Measurements from ENCODE around the gene SNX8. TPM values are rescaled to one million over a fixed set of nuclear protein-coding genes. Genes with fewer than 3 reads are reported as not detected.

Gene SNX8
- total RNA-seq, 1 experiment from 2014 or later, result 40.6 TPM

- Mint-ChIP-seq H3K36me3 (ENCODE audit: insufficient read depth in 1 of 3, low read depth in 3 of 3) (peaks cover 48 to 82% (median 65%) of the 10 kb centered on the region in 3 experiments), H3K4me1 (peaks cover 12 to 24% of the 10 kb centered on the region in 2 experiments), H3K9me3 (no peaks in the 10 kb centered on the region; a peak in 1 of 5 replicates), H3K4me3 (no peak overlapping the region), H3K27me3 (ENCODE audit: low read depth) (no peaks in the 10 kb centered on the region), H3K27ac (peak overlapping the region in 2 of 3 experiments; percentile 32 to 82; a peak in 3 of 7 replicates)
- Histone ChIP-seq H3K23me2 (ENCODE audit: insufficient read length, low read depth, low read length, poor library complexity, severe bottlenecking) (peaks cover 3% of the 10 kb centered on the region), H2BK20ac (ENCODE audit: low read depth, low read length, poor library complexity, severe bottlenecking) (no peak overlapping the region), H4K8ac (replicated peaks; ENCODE audit: insufficient read length, low read depth, low read length) (no peak overlapping the region), H3K4ac (ENCODE audit: low read depth, low read length) (no peak overlapping the region), H2BK12ac (ENCODE audit: insufficient read length, low read depth, low read length) (no peak overlapping the region), H2BK15ac (ENCODE audit: low read depth, low read length) (no peak overlapping the region), H3K14ac (ENCODE audit: insufficient read depth, low read length) (no peak overlapping the region), H2AFZ (ENCODE audit: low read length) (no peak overlapping the region), H3K27ac (ENCODE audit: insufficient read length, low read depth, low read length) (no peak overlapping the region), H3K18ac (ENCODE audit: insufficient read length, low read depth, low read length) (no peak overlapping the region), H3K9ac (ENCODE audit: extremely low read depth, insufficient read length, low read length) (no peak overlapping the region), H3K79me2 (ENCODE audit: insufficient read depth, low read length) (peaks cover 52% of the 10 kb centered on the region), H2AK5ac (ENCODE audit: insufficient read length, low read length) (no peak overlapping the region), H4K91ac (ENCODE audit: insufficient read length, low read depth, low read length) (no peak overlapping the region), H2BK5ac (ENCODE audit: insufficient read length, low read length) (no peak overlapping the region), H4K20me1 (ENCODE audit: control insufficient read depth, insufficient read depth, insufficient read length) (no peaks in the 10 kb centered on the region), H3K79me1 (ENCODE audit: insufficient read depth, low read depth, low read length, poor library complexity, severe bottlenecking) (no peaks in the 10 kb centered on the region), H3K4me1 (ENCODE audit: insufficient read depth, low read length) (no peaks in the 10 kb centered on the region), H3K56ac (ENCODE audit: insufficient read length, low read depth, low read length) (no peak overlapping the region), H4K5ac (ENCODE audit: insufficient read length, low read depth, low read length) (no peak overlapping the region), H3K23ac (ENCODE audit: insufficient read length, low read depth, low read length) (no peak overlapping the region), H2BK120ac (ENCODE audit: low read depth, low read length, poor library complexity, severe bottlenecking) (no peak overlapping the region), H3K27me3 (ENCODE audit: insufficient read depth, low read length) (no peaks in the 10 kb centered on the region), H3T11ph (ENCODE audit: low read length) (no peak overlapping the region), H3K4me2 (ENCODE audit: insufficient read depth, insufficient read length, low read length) (no peak overlapping the region), H3K9me3 (ENCODE audit: control insufficient read depth, low read depth, low read length) (no peaks in the 10 kb centered on the region)
- TF ChIP-seq, protein P1, sequence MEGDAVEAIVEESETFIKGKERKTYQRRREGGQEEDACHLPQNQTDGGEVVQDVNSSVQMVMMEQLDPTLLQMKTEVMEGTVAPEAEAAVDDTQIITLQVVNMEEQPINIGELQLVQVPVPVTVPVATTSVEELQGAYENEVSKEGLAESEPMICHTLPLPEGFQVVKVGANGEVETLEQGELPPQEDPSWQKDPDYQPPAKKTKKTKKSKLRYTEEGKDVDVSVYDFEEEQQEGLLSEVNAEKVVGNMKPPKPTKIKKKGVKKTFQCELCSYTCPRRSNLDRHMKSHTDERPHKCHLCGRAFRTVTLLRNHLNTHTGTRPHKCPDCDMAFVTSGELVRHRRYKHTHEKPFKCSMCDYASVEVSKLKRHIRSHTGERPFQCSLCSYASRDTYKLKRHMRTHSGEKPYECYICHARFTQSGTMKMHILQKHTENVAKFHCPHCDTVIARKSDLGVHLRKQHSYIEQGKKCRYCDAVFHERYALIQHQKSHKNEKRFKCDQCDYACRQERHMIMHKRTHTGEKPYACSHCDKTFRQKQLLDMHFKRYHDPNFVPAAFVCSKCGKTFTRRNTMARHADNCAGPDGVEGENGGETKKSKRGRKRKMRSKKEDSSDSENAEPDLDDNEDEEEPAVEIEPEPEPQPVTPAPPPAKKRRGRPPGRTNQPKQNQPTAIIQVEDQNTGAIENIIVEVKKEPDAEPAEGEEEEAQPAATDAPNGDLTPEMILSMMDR (conservative IDR thresholded peaks at IDR 0.05), result no peak
- DNase-seq, result no peak
- WGBS (ENCODE audit: extremely low coverage, insufficient read length, low lambda C conversion rate), result no CpG with 5 or more reads among the region's 8 CpGs
These were observed 44.8 kb upstream of the SNX8 start for GRCh38 chr7:2358968-2359527.

Data from H9 (cell line).